A673 (cell line): ENCODE results near the gene TPGS2.

Experiments
- CTCF ChIP-seq: fragments of 300-800, 200-600 bp; sonication (generic); conservative IDR thresholded peaks from 2 replicates; pipeline ENCODE4 v1.5.1; 2017; ENCODE audit warnings: low read depth, mild to moderate bottlenecking, antibody characterized with exemption, low read length, moderate library complexity, mixed read lengths
- EZH2 ChIP-seq: fragments of 200-600 bp; sonication (generic); IDR thresholded peaks from 2 replicates; pipeline ENCODE4 v1.6.1; 2017; ENCODE audit warnings: borderline replicate concordance, low read depth, mild to moderate bottlenecking, mixed read lengths, antibody characterized with exemption, low read length; ENCODE audit not compliant: poor library complexity, severe bottlenecking

DNA sequence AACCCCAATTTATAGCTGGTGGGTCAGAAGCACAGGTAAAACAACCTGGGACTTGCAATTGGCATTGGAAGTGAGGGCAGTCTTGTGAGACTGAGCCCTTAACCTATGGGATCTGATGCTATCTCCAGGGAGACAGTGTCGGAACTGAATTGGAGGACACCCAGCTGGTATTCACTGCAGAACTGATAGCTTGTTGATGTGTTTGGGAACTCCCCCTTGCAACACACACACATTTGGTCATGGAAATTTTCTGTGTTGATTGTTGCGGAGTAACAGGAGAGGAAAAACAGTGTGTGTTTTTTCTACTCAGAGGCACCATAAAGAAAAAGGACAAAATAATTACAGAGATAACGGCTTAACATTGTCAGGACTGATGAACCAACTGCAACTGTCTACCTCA, 16.1 kb downstream of the TPGS2 start:
- TF ChIP-seq CTCF = no peak
- TF ChIP-seq EZH2 = no peak
